Measurements from ENCODE around the gene CETP.

GRCh38 chr16:56950051-56950450, 11.7 kb upstream of the CETP start:
- TF ChIP-seq POLR2A (IDR thresholded peaks at IDR 0.05) (no peak), EP300 (IDR thresholded peaks at IDR 0.05) (no peak)
- TF ChIP-seq, protein P1, sequence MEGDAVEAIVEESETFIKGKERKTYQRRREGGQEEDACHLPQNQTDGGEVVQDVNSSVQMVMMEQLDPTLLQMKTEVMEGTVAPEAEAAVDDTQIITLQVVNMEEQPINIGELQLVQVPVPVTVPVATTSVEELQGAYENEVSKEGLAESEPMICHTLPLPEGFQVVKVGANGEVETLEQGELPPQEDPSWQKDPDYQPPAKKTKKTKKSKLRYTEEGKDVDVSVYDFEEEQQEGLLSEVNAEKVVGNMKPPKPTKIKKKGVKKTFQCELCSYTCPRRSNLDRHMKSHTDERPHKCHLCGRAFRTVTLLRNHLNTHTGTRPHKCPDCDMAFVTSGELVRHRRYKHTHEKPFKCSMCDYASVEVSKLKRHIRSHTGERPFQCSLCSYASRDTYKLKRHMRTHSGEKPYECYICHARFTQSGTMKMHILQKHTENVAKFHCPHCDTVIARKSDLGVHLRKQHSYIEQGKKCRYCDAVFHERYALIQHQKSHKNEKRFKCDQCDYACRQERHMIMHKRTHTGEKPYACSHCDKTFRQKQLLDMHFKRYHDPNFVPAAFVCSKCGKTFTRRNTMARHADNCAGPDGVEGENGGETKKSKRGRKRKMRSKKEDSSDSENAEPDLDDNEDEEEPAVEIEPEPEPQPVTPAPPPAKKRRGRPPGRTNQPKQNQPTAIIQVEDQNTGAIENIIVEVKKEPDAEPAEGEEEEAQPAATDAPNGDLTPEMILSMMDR (IDR thresholded peaks at IDR 0.05): no peak
